ACHN (cell line): ENCODE results near the gene PRPF38B.
A peak's percentile ranks its signal among the peaks of the same experiment; 100 is the strongest.
"Not testable (repeated sequence)": the region's sequence is repeated elsewhere in the genome, so short reads cannot be mapped to it uniquely, and the experiment has no call there.

Experiments used
- DNase-seq: peaks from one replicate; pipeline ENCODE4 v3.0.0-alpha.2; 2015
- in situ Hi-C: cut with HindIII; loops from 2 replicates; pipeline ENCODE4 v1.10.0; 2017; ENCODE audit warnings: low sequenced_read_pairs, low pct_ligation_motif_present, low pct_unique_long_range_greater_than_20kb

Gene PRPF38B

DNA sequence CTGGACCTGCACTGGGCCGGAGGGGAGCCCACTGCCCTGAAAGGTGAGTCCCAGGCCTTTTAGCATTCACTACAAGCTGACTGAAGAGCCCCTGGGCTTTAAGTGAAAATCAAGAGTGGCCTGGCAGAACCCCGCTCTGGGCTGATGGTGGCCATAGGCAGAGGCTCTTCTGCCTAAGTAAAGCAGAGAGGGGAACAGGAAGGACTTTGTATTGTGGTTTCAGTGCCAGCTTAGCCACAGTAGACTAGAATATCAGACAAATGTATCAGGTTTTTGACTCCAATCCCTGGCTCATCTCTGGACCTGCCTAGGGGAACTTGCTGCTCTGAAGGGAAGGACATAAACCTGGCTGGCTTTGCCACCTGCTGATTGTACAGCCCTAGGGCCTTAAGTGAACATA lies 21.0 kb upstream of the PRPF38B start:
- in situ Hi-C loops = no loop called here
- no peak for DNase-seq

DNA sequence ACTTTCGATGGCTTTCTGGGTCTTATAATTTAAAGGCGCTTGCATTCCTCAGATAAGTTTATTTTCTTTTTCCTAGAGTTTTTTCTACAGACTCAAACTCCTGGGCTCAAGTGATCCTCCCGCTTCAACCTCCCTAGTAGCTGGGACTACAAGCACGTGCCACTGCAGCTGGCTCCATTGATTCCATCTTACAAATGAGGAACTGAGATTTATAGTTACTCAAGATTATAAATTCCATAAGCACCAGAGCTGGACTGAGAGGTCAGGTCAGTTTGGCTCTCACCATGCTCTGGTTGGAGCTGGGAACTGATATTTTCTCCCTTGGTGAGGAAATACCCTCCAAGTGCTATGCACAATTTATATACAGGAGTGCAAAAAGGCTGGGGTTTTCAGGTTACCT lies 13.4 kb upstream of the PRPF38B start:
- no peak for DNase-seq
- in situ Hi-C loops = no loop called here

GRCh38 chr1:108679586-108680213 lies 12.4 kb upstream of the PRPF38B start:
- in situ Hi-C loops = no loop called here
- no peak for DNase-seq

DNA sequence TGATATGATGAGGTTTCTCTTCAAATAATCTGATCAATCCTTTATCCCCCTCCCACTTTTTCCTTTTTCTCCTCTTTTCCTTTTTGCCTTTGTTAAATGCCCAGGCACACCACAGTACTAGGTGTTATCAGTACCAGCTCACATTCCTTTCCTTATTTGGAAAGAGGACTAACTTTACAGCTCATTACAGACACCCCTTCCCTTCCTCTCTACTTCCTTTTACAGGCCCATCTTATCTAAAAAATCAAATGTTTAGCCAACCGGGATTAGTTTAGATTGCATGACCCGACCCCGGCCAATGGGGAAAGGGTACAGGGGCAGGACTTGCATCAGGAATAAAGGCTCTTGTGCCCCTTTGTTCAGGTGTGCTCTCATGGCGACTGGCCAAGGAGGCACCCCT lies 10.4 kb upstream of the PRPF38B start:
- in situ Hi-C loops, DNase-seq: not testable (repeated sequence)

DNA sequence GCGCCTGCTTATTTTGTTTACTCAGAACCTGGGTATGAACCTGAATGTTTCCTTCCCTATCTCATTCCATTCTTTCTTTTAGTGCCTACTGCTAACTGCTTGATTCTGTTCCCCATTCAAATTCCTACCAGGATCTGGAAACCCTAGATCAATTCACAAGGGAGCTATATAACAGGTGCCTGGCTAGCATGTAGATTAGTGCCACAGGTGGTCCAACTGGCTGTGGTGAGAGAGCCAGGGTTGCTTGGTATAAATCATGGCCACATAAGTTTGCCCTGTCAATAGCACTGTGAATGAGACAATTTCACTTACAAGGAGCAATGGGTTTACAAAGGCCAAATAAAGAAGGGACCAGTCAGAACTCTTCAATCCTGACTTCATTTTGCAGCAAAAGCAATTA lies 6.6 kb upstream of the PRPF38B start:
- in situ Hi-C loops = no loop called here
- DNase-seq = no peak

- DNase-seq = no peak
- in situ Hi-C loops = no loop called here
Measured at GRCh38 chr1:108686614-108687313, 5.3 kb upstream of the PRPF38B start.

GRCh38 chr1:108691128-108691941 lies 775 bp upstream of the PRPF38B start:
- in situ Hi-C loops = no loop called here
- no peak for DNase-seq

GRCh38 chr1:108692724-108693655 lies 880 bp downstream of the PRPF38B start:
- peak; percentile 67 for DNase-seq
- in situ Hi-C loops = no loop called here

GRCh38 chr1:108695535-108695934 lies 3.4 kb downstream of the PRPF38B start:
- in situ Hi-C loops = no loop called here
- no peak for DNase-seq

- in situ Hi-C loops = no loop called here
- no peak for DNase-seq
Measured at GRCh38 chr1:108699375-108700332, 7.5 kb downstream of the PRPF38B start.

- in situ Hi-C loops = no loop called here
- no peak for DNase-seq
Measured at GRCh38 chr1:108701176-108701849, 9.2 kb downstream of the PRPF38B start.

- DNase-seq, in situ Hi-C loops: not testable (repeated sequence)
Measured at GRCh38 chr1:108702109-108702508, 10.0 kb downstream of the PRPF38B start.

- in situ Hi-C loops = no loop called here
- no peak for DNase-seq
Measured at GRCh38 chr1:108703939-108704338, 11.8 kb downstream of the PRPF38B start.

- peak; percentile 5 for DNase-seq
- in situ Hi-C loops = no loop called here
Measured at GRCh38 chr1:108704496-108704895, 12.4 kb downstream of the PRPF38B start.

DNA sequence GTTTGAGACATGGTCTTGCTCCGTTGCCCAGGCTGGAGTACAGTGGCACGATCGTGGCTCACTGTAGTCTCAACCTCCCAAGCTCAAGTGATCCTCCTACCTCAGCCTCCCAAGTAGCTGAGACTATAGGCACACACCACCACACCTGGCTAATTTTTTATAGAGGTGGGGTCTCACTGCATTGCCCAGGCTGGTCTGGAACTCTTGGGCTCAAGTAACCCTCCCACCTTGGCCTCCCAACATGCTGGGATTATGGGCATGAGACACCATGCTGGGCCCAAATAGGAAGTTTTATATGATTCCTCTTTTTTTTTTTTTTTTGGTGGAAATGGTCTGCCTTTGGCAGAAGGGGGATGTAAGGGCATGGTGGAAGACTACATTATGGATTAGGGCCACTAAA lies 14.5 kb downstream of the PRPF38B start:
- no peak for DNase-seq
- in situ Hi-C loops = no loop called here

GRCh38 chr1:108708691-108709660 lies 16.9 kb downstream of the PRPF38B start:
- in situ Hi-C loops = no loop called here
- peak; percentile 23 for DNase-seq
